SU-DHL-6 (cell line): ENCODE results near the gene ROGDI.

Experiments
- CTCF ChIP-seq: fragments of 200-600 bp; sonication (generic); IDR thresholded peaks from one replicate; pipeline ENCODE4 v1.5.1; 2017; ENCODE audit warnings: antibody characterized with exemption, mild to moderate bottlenecking, low read length, moderate library complexity; ENCODE audit not compliant: insufficient read depth, poor library complexity, severe bottlenecking
- EZH2phosphoT487 ChIP-seq: fragments of 200-600 bp; sonication (generic), shearing (Covaris generic); conservative IDR thresholded peaks from 2 replicates; pipeline ENCODE4 v1.6.1; 2018; ENCODE audit warnings: mild to moderate bottlenecking, antibody characterized with exemption, low read length, moderate library complexity, mixed read lengths

GRCh38 chr16:4805231-4805630 is 2.8 kb upstream of the ROGDI start:
- TF ChIP-seq CTCF, result no peak
- no peak for TF ChIP-seq EZH2phosphoT487
